Right renal cortex interstitium (tissue), 3 donors: ENCODE data around the gene JAKMIP1. TPM values are rescaled to one million over a fixed set of nuclear protein-coding genes. Genes with fewer than 3 reads are reported as not detected.
"Not testable (repeated sequence)": the region's sequence is repeated elsewhere in the genome, so short reads cannot be mapped to it uniquely, and the experiment has no call there.

Experiments used
- DNase-seq, 3 donors: peaks; one replicate each; pipeline ENCODE4 v3.0.0-alpha.2; 2013; ENCODE audit warnings: low read depth in 3 of 3, low spot score in 2 of 3
- polyA plus RNA-seq, 3 donors: library from polyadenylated mRNA; unstranded; fragments of 120-200 nt; gene quantifications; one replicate each; pipeline ENCODE4 v1.2.1, GENCODE V29; 2013; ENCODE audit not compliant: insufficient read length in 3 of 3

JAKMIP1 gene
- polyA plus RNA-seq, 3 donors: 0.10 to 0.12 (median 0.10) TPM

DNA sequence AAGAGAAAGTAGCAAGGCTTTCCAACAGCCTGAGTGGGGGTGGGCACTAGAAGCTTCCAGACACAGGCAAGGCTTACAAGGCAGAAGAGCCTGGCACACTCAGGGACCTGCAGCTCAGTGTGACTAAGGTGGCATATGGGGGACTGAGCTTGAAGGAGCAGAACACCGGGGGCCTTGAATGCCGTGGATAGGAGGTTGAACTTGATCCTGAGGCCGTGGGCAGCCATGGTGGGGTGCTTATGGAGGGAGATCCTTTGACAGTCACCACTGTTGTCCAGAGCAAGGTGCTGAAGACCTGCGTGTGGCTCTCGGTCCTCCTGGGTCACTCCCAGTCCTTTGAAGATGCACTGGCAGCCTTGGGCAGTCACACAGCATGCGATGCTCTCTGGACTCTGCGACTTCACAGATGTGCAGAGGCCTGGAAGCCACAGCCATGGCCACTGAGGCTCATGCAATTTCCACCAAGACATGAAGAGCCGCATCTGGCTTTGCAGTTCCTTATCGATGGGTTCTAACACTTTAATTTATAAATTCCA, 200.5 kb downstream of the JAKMIP1 start:
- no peak for DNase-seq

DNA sequence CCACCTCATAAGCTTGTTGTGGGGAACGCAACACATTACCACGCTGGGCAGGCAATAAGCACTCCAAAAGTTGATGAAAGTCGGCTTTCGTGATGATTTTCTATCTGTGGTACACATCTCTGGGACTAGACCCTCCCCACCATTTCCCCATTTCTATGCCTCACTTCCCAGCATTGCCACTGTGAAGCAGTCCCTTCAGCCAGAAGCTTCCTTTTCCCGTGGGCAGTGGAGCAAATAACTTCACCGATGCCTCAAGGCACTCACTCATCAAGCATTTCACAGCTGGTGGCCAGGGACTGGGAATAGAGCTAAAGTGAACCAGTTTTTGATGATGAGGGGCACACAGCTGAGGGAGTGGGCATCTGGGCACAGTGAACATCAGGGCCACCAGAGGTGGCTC, 201.0 kb downstream of the JAKMIP1 start:
- no peak for DNase-seq

DNA sequence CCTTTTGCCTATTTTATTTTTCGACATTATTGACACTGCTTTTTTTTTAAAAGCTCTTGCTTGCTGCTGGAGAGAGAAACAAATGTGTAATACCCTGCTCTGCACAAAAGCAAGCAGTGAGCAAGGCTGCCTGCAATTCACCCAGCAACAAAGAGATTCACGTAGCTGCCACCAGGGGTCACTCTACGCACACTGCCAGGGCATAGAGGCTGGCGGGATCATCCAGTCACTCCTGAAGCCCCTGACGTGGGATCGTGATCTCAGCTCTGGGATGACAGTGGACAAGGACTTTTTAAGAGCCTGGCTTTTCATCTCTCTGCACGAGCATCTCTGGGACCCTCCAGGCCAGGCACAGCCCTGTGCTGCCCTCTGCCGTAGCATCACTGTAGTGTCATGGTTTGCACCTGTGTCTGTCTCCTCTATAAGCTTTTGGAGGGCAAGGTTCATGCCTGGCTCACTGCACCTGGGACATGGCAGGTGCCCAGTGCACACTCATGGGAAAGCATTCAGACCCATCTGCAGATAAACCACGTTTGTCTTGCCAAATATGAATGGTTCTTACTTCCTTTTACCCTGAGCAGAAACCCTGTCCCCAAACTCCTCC, 201.9 kb downstream of the JAKMIP1 start:
- DNase-seq: peak; percentile 41 to 66 (median 54)

GRCh38 chr4:5996641-5997040, 203.7 kb downstream of the JAKMIP1 start:
- DNase-seq: no peak

- no peak for DNase-seq
These were observed 204.3 kb downstream of the JAKMIP1 start for GRCh38 chr4:5995901-5996623.

DNA sequence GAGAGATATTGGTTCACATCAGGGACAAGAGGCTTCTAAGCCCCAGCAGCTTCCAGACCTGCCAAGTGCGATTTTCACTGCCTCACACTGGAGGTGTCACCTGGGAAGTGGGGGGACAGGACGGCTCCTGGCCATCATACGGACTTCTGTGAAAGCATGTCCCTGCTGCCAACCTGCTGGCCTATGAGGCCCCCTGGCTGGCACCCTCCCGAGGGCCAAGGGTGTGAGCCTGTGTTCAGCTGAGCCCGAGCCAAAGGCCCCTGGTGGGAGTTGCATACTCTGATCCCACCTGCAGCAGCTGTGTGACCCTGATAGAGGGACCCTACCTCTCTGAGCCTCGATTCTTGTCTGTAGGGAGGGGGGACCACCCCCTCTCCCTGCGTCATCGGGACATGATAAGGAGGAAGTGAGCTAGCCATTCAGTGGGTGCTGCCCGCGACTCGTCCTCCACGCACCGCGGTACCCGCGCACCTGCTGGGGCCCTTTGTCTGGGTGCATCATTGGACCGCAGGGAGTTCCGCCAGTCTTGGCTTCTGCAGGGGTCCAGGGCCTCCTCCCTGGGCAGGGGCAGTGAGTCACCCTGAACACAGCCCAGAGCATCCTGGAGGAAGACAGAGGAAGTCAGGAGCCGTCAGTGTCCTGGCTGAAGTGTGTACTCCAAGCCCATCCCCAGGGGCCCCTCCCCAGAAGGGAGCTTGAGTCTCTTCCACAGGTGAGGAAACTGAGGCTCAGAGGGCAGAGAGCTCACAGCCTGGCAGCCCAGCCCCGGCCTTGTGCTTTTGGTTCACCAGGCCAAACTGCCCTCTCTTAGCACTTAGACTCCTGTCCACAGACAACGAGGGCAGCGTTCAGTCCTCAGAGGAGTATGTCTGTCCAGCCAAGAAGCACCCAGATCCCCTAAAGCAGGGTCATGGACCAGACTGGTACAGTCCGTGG, 206.2 kb downstream of the JAKMIP1 start:
- no peak for DNase-seq

- not testable (repeated sequence) for DNase-seq
These were observed 207.0 kb downstream of the JAKMIP1 start for GRCh38 chr4:5993346-5993745.

GRCh38 chr4:5992828-5993321, 207.5 kb downstream of the JAKMIP1 start:
- DNase-seq: no peak

DNA sequence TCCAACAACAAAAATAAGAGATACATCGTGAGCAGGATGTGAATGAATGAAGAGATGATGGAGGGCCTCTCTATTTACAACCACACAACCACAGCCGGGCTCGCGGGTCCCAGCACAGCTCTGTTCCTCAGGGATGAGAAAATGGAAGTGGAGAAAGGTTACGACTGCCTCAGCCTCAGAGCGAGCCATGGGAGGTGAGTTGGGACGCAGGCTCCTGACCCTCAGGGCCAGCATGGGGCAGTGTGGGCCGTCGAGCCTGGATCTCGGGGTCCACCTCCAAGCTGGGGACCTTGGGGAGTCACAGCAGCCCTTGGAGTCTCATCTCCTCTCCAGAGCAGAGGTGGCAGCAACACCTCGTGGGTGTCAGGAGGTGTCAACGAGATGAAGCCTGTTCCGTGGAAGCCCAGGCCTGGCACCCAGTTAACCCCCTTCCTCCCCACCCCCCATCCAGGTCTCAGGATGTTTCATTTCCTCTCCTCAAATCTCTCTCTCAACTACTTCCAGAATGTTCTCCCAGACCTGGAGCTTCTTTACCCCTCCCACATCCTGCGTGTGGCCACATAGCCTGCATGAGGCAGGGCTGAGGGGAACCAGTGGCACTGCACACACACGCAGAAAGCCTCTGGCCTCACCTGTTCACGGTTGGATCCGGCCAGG, 208.1 kb downstream of the JAKMIP1 start:
- no peak for DNase-seq

- DNase-seq: no peak
These were observed 208.9 kb downstream of the JAKMIP1 start for GRCh38 chr4:5991405-5991804.

DNA sequence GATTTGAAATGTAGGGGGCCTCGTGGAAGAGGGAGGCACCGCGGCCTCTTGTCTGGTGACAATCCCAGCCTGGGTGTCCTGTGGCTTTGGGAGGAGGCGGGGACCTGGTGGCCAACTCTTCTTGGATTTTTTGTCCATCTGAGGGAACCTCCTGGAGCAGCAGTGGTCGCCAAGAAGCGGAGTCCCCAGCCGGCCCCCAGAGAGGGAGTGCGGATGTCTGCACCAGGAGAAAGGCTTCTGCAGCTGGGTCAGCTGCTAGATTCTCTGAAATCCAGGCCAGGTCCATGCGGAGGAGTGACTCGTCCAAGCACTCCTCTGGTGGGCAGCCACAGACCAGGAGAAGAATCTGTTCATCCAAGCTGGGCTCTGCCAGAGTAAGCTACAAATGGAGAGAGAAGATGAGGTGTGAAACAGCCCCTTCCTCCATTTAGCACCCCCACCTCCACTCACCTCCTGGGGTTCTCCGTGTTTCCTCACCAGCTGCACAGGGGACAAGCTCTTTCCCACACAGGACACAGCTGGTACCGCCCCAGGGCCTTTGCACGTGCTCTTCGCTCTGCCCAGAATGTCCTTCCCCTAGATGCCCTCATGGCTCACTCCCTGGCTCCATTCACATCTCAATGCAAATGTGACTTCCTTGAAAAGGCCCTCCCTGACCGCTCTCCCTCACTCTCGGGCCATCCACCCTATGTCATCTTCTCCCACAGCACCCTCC, 209.7 kb downstream of the JAKMIP1 start:
- no peak for DNase-seq

GRCh38 chr4:5989236-5990225, 210.8 kb downstream of the JAKMIP1 start:
- DNase-seq: no peak

DNA sequence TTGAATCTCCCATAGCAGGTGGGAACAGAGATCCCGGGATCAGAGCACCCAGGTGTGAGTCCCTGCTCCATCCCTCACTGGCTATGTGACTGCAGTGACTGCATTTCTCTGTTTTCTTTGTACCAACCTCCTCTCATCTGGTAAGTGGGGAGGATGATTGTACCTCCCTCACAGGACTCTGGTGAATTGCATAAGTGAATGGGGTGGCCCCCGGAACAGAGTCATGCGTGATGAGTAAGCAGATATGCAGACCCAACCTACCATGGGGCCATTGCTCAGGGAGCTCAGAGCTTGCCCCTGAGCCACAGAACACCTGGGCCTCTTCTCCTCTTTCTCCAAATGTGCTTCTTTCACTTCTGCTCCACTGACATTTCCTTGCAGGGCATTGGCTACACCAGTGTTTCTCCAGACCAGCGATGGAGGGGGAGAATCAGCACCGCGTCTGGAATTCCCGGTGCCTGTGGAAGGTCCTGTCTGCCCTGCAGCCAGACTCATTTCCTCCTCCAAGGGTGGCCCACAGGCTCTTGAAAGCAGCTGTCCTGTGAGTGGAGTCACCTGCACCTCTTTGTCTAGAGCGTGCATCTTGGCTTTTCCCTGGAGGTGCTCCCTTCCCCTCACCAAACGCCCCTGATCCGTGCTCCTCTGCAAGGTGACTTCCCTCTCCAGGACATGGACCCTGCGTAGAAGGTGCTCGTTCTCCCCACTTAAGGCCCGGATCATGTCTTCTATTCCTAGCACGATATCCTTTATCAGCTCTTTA, 212.1 kb downstream of the JAKMIP1 start:
- DNase-seq: no peak

- DNase-seq: no peak
These were observed 215.5 kb downstream of the JAKMIP1 start for GRCh38 chr4:5984843-5985242.

- no peak for DNase-seq
These were observed 218.0 kb downstream of the JAKMIP1 start for GRCh38 chr4:5982156-5982973.

DNA sequence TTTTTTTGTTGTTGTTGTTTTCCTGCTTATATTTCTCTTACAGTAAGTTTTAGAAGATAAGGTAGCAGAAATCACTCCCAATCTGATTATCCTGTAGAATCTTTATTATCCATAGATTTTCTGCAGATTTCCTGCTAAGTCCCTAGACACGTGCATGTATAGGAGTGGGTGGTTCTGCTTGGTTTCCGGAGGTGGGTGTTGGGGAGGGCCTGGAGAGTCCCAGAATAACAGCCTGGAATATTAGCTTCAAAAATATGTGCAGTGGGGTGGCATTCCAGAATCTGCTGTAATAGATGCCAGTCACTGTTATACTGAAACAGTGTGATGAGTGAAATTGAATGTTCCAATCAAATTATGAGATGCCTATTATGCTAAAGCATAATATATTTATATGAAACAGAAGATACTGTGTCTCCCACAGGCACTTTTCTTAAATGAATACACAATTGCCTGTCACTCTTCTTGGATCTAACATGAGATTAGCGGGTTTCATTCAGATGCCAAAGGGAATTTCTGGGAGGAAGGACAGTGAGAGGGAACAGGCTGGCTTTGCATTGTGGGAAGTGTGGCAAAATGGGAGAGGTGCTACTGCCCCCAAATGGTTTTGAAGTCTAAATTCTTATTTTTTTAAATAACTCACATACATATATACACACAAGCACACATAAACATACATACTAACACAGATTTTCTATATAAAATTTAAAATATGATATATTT, 219.8 kb downstream of the JAKMIP1 start:
- no peak for DNase-seq
